GM18520 (cell line): ENCODE measurements around the gene KRT20.
"Not testable (repeated sequence)": the region's sequence is repeated elsewhere in the genome, so short reads cannot be mapped to it uniquely, and the experiment has no call there.

Experiments
- ATAC-seq: cut with Tn5 transposase; IDR thresholded peaks from one replicate; pipeline ENCODE4 v1.9.1; 2021; ENCODE audit not compliant: unreplicated experiment

KRT20 gene

GRCh38 chr17:40900809-40901356 is 15.8 kb upstream of the KRT20 start:
- no peak for ATAC-seq

GRCh38 chr17:40896916-40897455 is 11.9 kb upstream of the KRT20 start:
- ATAC-seq: no peak

- ATAC-seq: no peak
These were observed 10.2 kb upstream of the KRT20 start for GRCh38 chr17:40895106-40895730.

GRCh38 chr17:40888196-40888720 is 3.2 kb upstream of the KRT20 start:
- no peak for ATAC-seq

GRCh38 chr17:40886090-40886489 is 1.0 kb upstream of the KRT20 start:
- no peak for ATAC-seq

GRCh38 chr17:40883626-40884334 is 1.3 kb downstream of the KRT20 start:
- no peak for ATAC-seq

GRCh38 chr17:40883031-40883430 is 2.0 kb downstream of the KRT20 start:
- ATAC-seq: no peak

GRCh38 chr17:40879026-40879425 is 6.0 kb downstream of the KRT20 start:
- ATAC-seq: no peak

- ATAC-seq: no peak
These were observed 7.0 kb downstream of the KRT20 start for GRCh38 chr17:40878044-40878443.

- ATAC-seq: no peak
These were observed 11.2 kb downstream of the KRT20 start for GRCh38 chr17:40873801-40874200.

GRCh38 chr17:40873255-40873654 is 11.8 kb downstream of the KRT20 start:
- ATAC-seq: no peak

- ATAC-seq: no peak
These were observed 12.6 kb downstream of the KRT20 start for GRCh38 chr17:40872416-40872815.

- ATAC-seq: no peak
These were observed 13.7 kb downstream of the KRT20 start for GRCh38 chr17:40871316-40871715.

- no peak for ATAC-seq
These were observed 14.9 kb downstream of the KRT20 start for GRCh38 chr17:40870136-40870535.

- no peak for ATAC-seq
These were observed 18.2 kb downstream of the KRT20 start, which contains the start of gene KRT12 for GRCh38 chr17:40866838-40867237. Gene KRT12, minus strand, starts transcription at chr17:40867223. Its CDS starts 37 bp downstream, at chr17:40867186.

GRCh38 chr17:40864661-40865390 is 20.2 kb downstream of the KRT20 start:
- ATAC-seq: no peak

GRCh38 chr17:40862985-40863733 is 21.9 kb downstream of the KRT20 start:
- ATAC-seq: no peak

GRCh38 chr17:40859536-40859935 is 25.5 kb downstream of the KRT20 start:
- no peak for ATAC-seq

GRCh38 chr17:40858667-40859066 is 26.4 kb downstream of the KRT20 start:
- ATAC-seq: not testable (repeated sequence)

- no peak for ATAC-seq
These were observed 27.5 kb downstream of the KRT20 start for GRCh38 chr17:40857535-40857934.
